ENCODE measurements around the gene FAM222B. TPM values are rescaled to one million over a fixed set of nuclear protein-coding genes. Genes with fewer than 3 reads are reported as not detected.

FAM222B gene
- total and polyA plus RNA-seq, 7 donors, result 5.0 to 16.2 (median 11.9) TPM

GRCh38 chr17:28883967-28884702 lies 41.5 kb upstream of the FAM222B start:
- Histone ChIP-seq H3K27ac (no peak overlapping the region), H3K4me1 (peaks cover 0 to under 1% (median 0%) of the 10 kb centered on the region in 4 donors), H3K36me3 (peaks cover 36 to 84% (median 56%) of the 10 kb centered on the region in 4 donors), H3K9me3 (no peaks in the 10 kb centered on the region), H3K4me3 (no peak overlapping the region), H3K27me3 (no peaks in the 10 kb centered on the region)
- intact Hi-C loops (cut with DNase I), result no loop called here
- no peak for DNase-seq
- WGBS, 2 donors, result 90 to 92% methylated on average over 27 of the region's 27 CpGs
- no peak for TF ChIP-seq POLR2A (IDR thresholded peaks at IDR 0.05)
- TF ChIP-seq POLR2AphosphoS5 (IDR thresholded peaks at IDR 0.05), result no peak
- no peak for TF ChIP-seq EP300 (IDR thresholded peaks at IDR 0.05)

- no peaks in the 10 kb centered on the region for H3K9me3 ChIP-seq
- no peaks in the 10 kb centered on the region for H3K27me3 ChIP-seq
- no peak overlapping the region for H3K27ac ChIP-seq
- H3K4me1 ChIP-seq, result no peaks in the 10 kb centered on the region
- intact Hi-C loops (cut with DNase I), result no loop called here
- WGBS, 2 donors, result 94 to 96% methylated on average over 18 of the region's 18 CpGs
- peaks cover 36 to 89% (median 60%) of the 10 kb centered on the region in 4 donors for H3K36me3 ChIP-seq
- no peak for DNase-seq
- no peak for TF ChIP-seq POLR2AphosphoS5 (IDR thresholded peaks at IDR 0.05)
- no peak for TF ChIP-seq CTCF (IDR thresholded peaks at IDR 0.05)
- no peak for TF ChIP-seq EP300 (IDR thresholded peaks at IDR 0.05)
- no peak for TF ChIP-seq POLR2A (IDR thresholded peaks at IDR 0.05)
- no peak overlapping the region for H3K4me3 ChIP-seq
Measured at GRCh38 chr17:28882154-28882895, 39.7 kb upstream of the FAM222B start.

- H3K27ac ChIP-seq, result no peak overlapping the region
- H3K9me3 ChIP-seq, result no peaks in the 10 kb centered on the region
- WGBS, 2 donors, result 93 to 96% methylated on average over 17 of the region's 17 CpGs
- H3K4me1 ChIP-seq, result no peaks in the 10 kb centered on the region
- DNase-seq, result no peak
- TF ChIP-seq CTCF (IDR thresholded peaks at IDR 0.05), result no peak
- TF ChIP-seq POLR2A (IDR thresholded peaks at IDR 0.05), result no peak
- no peak for TF ChIP-seq POLR2AphosphoS5 (IDR thresholded peaks at IDR 0.05)
- no peak for TF ChIP-seq EP300 (IDR thresholded peaks at IDR 0.05)
- H3K27me3 ChIP-seq, result no peaks in the 10 kb centered on the region
- intact Hi-C loops (cut with DNase I), result no loop called here
- peaks cover 36 to 87% (median 60%) of the 10 kb centered on the region in 4 donors for H3K36me3 ChIP-seq
- H3K4me3 ChIP-seq, result no peak overlapping the region
Measured at GRCh38 chr17:28881533-28882056, 39.0 kb upstream of the FAM222B start.

GRCh38 chr17:28880572-28880945 lies 38.0 kb upstream of the FAM222B start:
- intact Hi-C loops (cut with DNase I), result no loop called here
- peaks cover 35 to 77% (median 59%) of the 10 kb centered on the region in 4 donors for H3K36me3 ChIP-seq

More at GRCh38 chr17:28880572-28880945, 38.0 kb upstream of the FAM222B start:
- WGBS, 2 donors, result 91 to 96% methylated on average over 10 of the region's 10 CpGs
- H3K27ac ChIP-seq, result no peak overlapping the region
- TF ChIP-seq EP300 (IDR thresholded peaks at IDR 0.05) (no peak), POLR2AphosphoS5 (IDR thresholded peaks at IDR 0.05) (no peak), CTCF (IDR thresholded peaks at IDR 0.05) (no peak), POLR2A (IDR thresholded peaks at IDR 0.05) (no peak)
- no peak overlapping the region for H3K4me3 ChIP-seq
- DNase-seq, result no peak
- H3K4me1 ChIP-seq, result no peaks in the 10 kb centered on the region
- no peaks in the 10 kb centered on the region for H3K27me3 ChIP-seq
- no peaks in the 10 kb centered on the region for H3K9me3 ChIP-seq
